Measurements from ENCODE around the gene SMARCB1.

DNA sequence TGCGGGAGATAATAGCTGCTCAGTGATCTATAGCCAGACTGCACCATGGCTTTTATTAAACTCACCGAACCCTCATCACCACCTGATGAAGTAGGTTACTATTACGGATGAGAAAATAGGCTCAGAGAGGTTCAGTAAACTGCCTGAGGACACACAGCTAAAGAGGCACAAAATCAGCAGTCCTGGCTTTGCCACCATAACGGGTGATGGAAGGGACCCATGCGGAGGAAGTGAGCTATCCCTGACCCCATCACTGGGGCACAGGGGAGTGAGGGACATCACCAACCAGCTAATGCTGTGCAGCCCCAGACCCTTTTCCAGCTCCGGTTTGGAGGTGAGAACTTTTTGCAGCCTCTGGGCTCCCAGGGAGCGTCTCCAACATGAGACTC is 59.3 kb downstream of the SMARCB1 start:
- TF ChIP-seq SMC3 (IDR thresholded peaks at IDR 0.05; ENCODE audit: low read depth, low read length) (no peak), SIN3A (IDR thresholded peaks at IDR 0.05; ENCODE audit: borderline replicate concordance, low read depth, low read length) (no peak)

All from SK-N-SH (cell line).